CD1c-positive myeloid dendritic cell (primary cell): ENCODE data around the gene ADRA2A.

Experiments used
- DNase-seq: peaks from one replicate; pipeline ENCODE4 v3.0.0-alpha.2; 2016; ENCODE audit errors: extremely low spot score

The ADRA2A gene

DNA sequence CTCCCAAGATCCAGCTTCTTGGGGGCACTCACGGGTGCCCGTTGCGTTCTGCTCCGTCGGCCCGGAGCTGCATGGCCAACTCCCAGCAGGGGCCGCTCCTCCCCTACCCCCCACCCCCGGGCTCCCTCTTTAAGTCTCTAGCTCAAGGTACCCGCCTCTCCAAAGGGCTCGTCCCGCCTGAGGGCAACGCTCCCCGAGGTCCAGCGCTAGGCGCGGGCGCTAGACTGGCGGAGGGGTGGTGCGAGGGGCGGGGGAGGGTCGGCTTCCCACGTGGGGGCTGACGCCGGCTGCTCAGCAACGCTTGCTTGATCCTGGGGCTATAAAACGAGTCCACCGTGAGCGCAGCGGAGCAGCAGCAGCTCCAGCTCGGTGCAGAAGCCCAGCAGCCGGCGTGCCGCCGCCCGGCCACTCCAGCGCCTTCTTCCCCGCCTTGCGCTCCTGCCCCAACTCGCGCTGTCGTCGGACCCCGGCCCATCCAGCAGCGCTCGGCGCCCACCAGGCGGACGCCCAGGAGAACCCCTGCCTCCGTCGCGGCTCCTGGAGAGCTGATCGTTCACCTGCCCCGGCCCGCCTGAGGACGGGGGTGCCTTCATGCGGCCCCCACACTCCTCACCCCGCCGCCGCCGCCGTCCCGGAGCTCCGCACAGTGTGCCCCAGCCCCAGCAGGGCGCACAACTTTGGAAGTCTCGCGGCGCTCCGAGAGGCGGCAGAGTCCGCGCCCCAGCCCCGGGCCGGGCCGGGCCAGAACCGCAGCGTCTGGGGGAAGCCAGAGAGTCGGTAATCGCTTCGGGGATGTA lies at the start of gene ADRA2A:
TSS of gene ADRA2A (plus strand) at position 348 of the 797 bp plus-strand sequence. CDS start 968 bp downstream, outside the sequence.
- DNase-seq: peak; percentile 32

DNA sequence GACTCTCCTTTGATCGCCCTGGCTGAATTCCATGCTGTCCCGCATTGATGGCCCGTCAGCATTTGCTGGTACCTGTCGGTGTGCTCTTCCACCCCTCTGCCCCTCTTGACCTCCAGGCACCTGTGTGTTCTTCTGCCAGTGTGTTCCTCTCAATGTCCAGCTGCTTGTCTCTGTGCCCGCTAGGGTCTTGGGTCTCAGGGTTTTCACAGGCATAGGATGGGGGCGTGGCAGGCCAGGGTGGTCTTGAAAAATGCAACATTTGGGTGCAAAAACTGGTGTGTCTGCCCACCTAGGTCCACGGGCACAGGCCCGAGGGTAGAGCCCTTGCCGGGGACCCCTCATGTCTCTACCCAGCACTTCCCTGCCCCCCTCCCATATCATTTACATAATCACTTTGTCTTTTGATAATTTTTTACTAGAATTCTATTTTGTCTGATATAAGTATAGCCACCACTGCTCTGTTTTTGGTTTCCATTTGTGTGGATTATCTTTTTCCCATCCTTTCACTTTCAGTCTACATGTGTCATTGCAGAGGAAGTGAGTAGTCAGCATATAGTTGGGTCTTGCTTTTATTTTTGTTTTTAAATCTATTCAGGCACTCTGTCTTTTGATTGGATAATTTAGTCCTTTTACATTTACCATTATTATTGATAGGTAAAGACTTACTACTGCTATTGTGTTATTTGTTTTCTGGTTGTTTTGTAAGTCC lies 46.6 kb upstream of the ADRA2A start:
- DNase-seq: no peak

DNA sequence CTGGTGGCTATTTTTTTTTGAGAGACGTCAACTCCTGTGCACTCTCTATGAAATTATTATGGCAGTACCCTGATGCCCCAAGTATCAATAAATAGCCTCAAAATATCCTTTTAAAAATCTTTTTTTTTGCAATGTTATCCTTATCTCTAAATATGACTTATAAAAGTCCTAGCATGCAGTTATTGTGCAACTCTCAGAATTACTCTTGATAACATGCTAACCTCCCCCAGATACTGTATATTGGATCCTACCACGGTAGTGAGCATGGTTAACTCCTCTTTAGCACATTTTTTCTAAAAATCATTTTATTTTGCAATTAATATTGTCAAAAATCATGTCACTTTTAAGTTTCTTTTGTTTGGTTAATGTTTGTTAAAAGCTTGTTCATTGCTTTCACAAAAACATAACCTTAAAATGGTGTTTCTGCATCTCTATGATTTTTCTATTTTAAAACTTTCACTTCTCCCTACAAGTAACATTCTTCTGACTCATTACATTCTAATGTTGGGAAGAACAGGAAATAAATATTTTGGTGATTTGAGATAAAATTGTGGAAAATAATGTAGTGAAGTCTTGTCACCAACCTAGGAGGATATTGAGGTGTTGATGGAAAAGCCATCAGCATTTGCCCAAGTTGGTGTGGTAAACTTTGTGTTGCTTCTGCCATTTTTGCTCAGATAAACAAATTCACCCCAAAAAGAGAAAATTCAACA lies 42.1 kb upstream of the ADRA2A start:
- no peak for DNase-seq

DNA sequence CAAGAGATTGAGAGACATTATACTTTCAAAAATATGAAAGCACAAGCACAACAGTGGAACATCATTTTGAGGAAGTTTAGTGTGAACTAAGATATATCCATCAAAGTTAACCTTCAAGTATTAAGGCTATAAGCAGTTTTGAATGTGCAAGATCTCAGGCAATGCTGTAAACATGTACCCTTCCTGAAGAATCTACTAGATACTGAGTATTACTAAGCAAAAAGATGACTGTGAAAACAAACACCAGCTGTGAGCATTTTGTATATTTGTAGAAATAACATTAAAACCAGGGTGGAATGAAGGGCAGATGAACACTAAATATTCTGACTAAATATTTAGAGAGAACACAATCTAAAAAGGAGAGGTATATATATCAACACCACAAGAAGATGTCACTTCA lies 41.3 kb upstream of the ADRA2A start:
- no peak for DNase-seq

DNA sequence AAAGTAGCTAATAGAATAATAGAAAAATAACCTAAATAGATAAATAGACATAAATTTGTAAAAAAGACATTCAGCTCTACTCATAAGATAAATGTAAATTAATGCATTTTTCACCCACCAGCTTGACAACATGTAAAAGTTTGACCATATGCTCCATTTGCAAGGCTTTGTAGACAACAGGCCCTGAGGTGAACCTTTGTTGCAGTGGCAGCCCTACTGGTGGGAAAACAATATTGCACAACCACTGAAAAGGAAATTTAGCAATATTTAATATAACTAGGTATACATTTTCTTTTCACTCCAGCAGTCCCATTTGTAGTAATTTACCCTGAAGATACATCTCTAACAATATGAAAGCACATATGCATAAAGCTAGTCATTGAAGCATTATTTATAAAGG lies 39.0 kb upstream of the ADRA2A start:
- no peak for DNase-seq

DNA sequence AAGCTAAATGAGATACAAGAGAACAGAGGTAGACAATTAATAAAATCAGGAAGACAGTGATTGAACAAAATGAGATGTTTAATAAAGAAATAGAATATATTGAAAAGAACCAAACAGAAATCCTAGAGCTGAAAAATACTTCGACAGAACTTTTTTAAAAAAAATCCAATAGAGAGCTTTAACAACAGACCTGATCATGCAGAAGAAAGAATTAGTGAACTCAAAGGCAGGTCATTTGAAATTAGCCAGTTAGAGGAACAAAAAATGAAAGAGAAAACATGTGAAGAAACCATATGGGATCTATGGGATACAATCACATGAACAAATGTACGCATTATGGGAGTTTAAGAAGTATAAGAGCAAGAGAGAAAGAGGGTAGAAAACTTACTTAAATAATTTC lies 37.3 kb upstream of the ADRA2A start:
- DNase-seq: no peak

DNA sequence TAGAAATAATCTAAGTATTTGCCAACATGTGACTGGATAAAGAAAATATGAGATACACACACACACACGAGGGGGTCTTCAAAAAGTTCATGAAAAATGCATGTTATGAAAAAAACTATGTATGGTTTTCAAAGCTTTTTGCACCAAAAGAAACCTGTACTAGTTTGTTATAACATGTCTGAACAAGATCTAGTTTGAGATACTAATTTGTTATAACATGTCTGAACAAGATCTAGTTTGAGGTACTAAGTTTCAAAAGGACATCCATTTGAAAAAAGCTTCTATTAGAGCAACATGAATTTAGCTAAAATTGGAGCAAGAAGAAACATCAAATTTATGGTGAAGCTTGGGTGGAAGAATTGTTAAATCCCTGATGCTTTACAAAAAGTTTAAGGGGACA lies 19.8 kb upstream of the ADRA2A start:
- no peak for DNase-seq

DNA sequence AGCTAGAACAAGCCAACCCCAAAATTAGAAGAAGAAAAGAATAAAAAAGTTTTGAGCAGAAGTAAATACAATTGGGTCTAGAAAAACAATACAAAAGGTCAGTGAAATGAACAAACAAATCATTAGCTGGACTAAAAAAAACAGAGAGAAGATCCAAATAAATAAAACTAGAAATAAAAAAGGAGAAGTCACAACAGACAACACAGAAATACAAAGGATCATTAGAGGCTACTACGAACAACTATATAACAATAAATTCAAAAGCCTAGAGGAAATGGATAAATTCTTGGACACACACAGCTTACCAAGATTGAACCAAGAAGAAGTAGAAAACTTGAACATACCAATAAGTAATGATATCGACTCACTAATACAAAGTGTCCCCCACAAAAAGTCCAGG lies 13.4 kb upstream of the ADRA2A start:
- DNase-seq: no peak

DNA sequence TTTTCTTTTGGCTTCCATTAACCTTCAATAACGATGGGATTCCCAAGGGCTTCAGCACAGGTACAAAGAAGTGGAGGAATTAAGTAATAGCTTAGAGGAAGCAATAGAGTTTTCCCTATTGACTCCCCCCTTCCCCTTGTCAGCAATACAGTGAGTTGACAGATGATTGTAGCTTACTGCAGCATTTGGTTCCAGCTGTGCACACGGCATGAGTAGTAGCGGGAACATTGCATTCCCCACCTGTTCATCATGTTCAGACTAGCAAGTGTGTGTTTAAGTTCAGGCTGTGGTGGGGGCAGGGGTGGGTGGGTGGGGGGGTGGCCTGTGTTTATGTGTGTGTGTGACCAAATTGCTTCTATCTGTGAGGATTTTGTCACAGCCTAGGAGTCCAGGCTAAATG lies 4.6 kb upstream of the ADRA2A start:
- DNase-seq: no peak

DNA sequence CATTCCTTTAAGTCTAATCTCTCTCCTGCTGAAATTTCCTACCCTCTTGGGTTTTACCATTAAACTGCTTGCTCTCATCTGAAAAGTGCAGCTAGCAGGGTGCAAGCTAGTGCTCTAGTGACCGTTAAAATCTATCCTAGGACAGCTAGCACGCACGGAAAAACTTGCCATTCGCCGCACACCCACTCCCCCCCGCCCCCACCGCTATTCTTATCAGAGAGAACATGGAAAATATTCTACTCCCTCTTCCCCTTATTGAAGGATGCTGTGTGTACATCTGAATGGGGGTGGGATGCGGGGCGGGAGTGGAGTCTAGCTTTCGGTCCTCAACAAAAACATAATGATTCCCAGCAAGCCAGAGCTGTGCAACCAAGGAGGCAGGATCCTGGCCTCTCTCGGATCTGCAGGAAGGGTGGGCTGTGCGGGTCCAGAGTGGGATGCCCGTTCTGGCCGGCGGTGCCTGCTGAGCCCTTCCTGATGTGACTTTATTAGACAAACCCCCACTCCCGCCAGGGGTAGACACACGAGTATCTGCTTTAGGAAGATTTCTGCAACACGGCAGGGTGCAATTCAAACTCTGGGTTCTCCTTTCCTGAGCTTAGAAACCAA lies 1.1 kb upstream of the ADRA2A start:
- DNase-seq: no peak

DNA sequence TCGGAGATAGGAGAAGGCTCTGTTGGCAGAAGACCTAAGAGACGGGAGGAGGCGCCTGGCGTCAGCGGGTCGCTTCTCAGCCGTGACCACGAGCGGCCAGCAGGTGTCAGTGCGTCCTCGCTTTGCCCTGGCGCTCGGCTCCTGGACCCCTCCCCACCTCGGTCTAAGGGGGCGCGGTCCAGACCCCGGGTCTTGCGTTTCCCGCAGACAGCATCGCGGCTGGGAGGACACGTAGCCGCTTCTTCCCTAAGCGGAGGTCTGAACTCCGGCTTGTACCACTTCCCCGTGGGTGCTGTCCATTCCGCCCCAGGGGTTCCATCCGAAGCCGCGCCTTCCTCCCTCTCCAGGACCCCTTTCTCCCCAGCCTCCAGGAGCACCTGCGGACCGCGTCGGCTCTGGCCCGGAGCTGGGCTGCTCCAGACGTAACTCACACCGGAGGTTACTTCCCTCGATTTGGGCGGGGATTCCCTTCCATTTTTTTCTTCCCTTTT lies 593 bp upstream of the ADRA2A start:
- DNase-seq: peak; percentile 24

DNA sequence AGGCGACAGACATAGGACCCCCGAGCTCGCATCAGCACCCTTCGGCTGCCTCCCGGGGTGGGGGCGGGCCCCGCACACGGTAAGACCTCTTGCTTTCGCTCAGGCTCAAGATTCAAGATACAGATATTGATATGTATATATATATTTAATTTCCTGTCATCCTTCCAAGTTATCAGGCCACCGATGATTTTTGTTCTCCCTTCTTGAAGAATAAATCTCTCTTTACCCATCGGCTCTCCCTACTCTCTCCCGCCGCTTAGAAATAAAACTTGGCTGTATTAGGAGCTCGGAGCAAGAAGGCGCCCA lies 603 bp downstream of the ADRA2A start:
- no peak for DNase-seq

DNA sequence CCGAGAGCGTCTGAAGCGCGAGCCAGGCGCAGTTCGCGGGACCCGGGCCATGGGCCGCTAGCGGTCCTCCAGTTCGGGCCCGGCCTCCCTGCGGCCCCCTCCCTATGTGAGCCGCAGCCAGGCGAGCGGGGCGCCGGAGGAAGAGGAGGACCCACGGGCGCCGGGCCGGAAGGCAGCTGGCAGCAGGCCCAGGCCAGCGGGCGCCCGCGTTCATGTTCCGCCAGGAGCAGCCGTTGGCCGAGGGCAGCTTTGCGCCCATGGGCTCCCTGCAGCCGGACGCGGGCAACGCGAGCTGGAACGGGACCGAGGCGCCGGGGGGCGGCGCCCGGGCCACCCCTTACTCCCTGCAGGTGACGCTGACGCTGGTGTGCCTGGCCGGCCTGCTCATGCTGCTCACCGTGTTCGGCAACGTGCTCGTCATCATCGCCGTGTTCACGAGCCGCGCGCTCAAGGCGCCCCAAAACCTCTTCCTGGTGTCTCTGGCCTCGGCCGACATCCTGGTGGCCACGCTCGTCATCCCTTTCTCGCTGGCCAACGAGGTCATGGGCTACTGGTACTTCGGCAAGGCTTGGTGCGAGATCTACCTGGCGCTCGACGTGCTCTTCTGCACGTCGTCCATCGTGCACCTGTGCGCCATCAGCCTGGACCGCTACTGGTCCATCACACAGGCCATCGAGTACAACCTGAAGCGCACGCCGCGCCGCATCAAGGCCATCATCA lies 1.1 kb downstream of the ADRA2A start:
- no peak for DNase-seq

DNA sequence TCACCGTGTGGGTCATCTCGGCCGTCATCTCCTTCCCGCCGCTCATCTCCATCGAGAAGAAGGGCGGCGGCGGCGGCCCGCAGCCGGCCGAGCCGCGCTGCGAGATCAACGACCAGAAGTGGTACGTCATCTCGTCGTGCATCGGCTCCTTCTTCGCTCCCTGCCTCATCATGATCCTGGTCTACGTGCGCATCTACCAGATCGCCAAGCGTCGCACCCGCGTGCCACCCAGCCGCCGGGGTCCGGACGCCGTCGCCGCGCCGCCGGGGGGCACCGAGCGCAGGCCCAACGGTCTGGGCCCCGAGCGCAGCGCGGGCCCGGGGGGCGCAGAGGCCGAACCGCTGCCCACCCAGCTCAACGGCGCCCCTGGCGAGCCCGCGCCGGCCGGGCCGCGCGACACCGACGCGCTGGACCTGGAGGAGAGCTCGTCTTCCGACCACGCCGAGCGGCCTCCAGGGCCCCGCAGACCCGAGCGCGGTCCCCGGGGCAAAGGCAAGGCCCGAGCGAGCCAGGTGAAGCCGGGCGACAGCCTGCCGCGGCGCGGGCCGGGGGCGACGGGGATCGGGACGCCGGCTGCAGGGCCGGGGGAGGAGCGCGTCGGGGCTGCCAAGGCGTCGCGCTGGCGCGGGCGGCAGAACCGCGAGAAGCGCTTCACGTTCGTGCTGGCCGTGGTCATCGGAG lies 1.8 kb downstream of the ADRA2A start:
- no peak for DNase-seq

DNA sequence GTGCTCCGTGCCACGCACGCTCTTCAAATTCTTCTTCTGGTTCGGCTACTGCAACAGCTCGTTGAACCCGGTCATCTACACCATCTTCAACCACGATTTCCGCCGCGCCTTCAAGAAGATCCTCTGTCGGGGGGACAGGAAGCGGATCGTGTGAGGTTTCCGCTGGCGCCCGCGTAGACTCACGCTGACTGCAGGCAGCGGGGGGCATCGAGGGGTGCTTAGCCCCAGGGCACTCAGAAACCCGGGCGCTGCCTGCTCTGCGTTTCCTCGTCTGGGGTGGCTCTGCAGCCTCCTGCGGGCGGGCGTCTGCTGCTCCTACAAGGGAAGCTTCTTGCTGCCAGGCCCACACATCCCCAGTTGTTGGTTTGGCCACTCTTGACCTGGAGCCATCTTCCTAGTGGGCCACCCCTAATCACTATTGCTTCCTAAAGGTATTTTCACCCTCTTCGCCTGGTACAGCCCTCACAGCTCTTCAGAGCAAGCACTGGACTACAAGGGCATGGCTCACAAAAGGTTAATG lies 2.5 kb downstream of the ADRA2A start:
- no peak for DNase-seq

DNA sequence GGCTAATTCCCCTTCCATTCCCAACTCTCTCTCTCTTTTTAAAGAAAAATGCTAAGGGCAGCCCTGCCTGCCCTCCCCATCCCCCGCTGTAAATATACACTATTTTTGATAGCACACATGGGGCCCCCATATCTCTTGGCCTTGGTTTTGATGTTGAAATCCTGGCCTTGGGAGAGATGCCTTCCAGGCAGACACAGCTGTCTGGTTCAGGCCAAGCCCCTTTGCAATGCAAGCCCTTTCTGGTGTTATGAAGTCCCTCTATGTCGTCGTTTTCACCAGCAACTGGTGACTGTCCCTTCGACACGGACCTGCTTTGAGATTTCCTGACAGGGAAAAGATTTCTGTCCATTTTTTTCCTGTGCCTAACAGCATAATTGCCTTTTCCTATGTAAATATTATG lies 3.0 kb downstream of the ADRA2A start:
- no peak for DNase-seq

DNA sequence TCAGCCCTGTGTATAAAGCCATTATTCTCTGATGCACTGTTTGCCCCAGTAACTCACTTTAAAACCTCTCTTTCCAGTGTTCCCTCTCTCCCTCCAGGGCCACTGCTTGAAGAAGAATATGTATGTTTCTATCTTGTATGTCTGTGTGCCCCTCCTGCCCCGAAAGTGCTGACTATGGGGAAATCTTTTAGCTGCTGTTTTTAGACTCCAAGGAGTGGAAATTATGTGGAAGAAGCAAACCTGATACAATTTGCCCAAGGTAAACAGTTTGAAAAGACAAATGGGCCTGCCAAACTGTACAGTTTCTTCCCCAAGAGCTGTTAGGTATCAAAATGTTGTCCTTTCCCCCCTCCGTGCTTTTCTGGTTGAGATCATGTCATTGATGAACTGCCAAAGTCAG lies 3.4 kb downstream of the ADRA2A start:
- no peak for DNase-seq

DNA sequence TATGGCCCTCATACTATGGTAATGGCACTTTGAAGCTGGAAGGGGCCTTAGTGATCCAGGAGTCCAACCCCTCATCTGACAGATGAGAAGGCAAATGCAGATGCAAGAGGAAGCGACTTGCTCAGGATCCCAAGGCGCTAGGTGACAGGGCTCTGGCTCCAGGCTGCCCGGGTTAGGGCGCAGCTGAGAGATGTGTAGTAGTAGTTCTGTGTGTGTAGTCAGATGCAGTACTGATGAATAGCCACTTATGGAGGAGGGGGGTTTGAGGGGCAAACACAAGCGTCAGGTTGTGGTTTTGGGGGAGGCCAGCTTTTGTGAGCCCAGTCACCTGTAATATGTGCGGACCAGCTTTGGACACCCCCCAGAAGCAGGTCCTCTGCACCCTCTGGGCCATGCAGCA lies 4.8 kb downstream of the ADRA2A start:
- DNase-seq: no peak

DNA sequence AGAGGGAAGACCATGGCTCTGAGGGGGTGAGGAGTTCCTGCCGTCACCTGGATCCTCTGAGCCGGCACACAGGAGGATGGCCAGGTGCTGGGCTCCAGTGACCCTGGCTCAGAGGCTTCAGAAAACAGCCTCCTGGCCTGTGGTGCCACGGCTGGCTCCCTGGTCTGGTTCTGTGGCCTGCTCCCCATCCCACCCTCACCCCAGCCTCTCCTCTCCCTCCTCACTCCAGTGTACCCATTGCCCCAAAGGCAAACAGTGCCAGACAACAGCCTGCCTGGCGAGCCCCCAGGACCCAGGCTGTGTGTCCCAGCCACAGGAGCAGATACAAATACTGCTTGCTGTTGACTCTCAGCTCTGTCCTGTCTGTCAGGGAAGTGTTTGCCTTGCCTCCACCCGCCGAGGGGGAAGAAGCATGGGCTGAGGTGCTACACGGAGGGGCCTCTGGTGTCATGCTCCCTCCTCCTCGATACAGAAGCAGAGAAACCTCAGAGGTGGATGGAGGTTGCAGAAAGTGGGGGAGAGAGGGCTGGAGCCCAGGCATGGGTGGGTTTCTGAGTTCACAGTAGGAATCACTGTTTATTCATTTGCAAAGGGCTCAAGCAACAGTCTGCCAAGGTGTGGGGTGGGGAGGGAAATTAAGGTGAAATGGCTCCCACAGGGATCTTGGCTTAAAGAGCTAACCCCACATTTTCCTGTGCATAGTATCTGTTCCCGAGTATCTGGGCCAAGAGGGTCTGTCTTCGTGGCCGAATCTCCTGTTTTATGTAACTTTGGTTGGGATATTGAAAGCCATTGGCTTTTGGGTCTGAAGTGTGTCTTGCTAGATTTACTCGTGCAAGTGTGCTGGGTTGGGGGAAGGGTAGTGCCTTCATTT lies 5.5 kb downstream of the ADRA2A start:
- DNase-seq: no peak
